H9 (cell line): Measurements from ENCODE around the gene ANAPC4. TPM values are rescaled to one million over a fixed set of nuclear protein-coding genes. Genes with fewer than 3 reads are reported as not detected.

Source experiments
- DNase-seq: peaks from one replicate; pipeline ENCODE4 v3.0.0-alpha.2; 2017
- H2AFZ ChIP-seq: one replicate; pipeline ENCODE4 v1.6.1; 2013; ENCODE audit warnings: mild to moderate bottlenecking, low read length, control low read depth, moderate library complexity
- H2AK5ac ChIP-seq: 2 replicates; pipeline ENCODE4 v1.6.1; 2013; ENCODE audit warnings: low read length, control low read depth, mixed read lengths; ENCODE audit not compliant: insufficient read length
- H2BK120ac ChIP-seq: one replicate; pipeline ENCODE4 v1.6.1; 2013; ENCODE audit warnings: low read depth, mild to moderate bottlenecking, low read length, control low read depth, inconsistent platforms; ENCODE audit not compliant: poor library complexity, severe bottlenecking
- H2BK12ac ChIP-seq: 2 replicates; pipeline ENCODE4 v1.6.1; 2013; ENCODE audit warnings: low read length, control low read depth, mixed read lengths, low read depth; ENCODE audit not compliant: insufficient read length
- H2BK15ac ChIP-seq: 2 replicates; pipeline ENCODE4 v1.6.1; 2013; ENCODE audit warnings: low read depth, low read length, control low read depth
- H2BK20ac ChIP-seq: one replicate; pipeline ENCODE4 v1.6.1; 2013; ENCODE audit warnings: low read depth, mild to moderate bottlenecking, low read length, control low read depth, inconsistent platforms; ENCODE audit not compliant: poor library complexity, severe bottlenecking
- H2BK5ac ChIP-seq: 2 replicates; pipeline ENCODE4 v1.6.1; 2013; ENCODE audit warnings: low read length, control low read depth, mixed read lengths; ENCODE audit not compliant: insufficient read length
- H3K14ac ChIP-seq: 2 replicates; pipeline ENCODE4 v1.6.1; 2013; ENCODE audit warnings: low read length, control low read depth; ENCODE audit not compliant: insufficient read depth
- H3K18ac ChIP-seq: 2 replicates; pipeline ENCODE4 v1.6.1; 2013; ENCODE audit warnings: low read depth, mild to moderate bottlenecking, mixed read lengths, low read length, control low read depth; ENCODE audit not compliant: insufficient read length
- H3K23ac ChIP-seq: 2 replicates; pipeline ENCODE4 v1.6.1; 2013; ENCODE audit warnings: low read length, control low read depth, mixed read lengths, low read depth; ENCODE audit not compliant: insufficient read length
- H3K23me2 ChIP-seq: 2 replicates; pipeline ENCODE4 v1.6.1; 2013; ENCODE audit warnings: low read depth, mild to moderate bottlenecking, mixed read lengths, low read length, control low read depth; ENCODE audit not compliant: insufficient read length, poor library complexity, severe bottlenecking
- H3K27ac ChIP-seq: 2 replicates; pipeline ENCODE4 v1.5.1; 2013; ENCODE audit warnings: low read length, control low read depth, mixed read lengths, low read depth; ENCODE audit not compliant: insufficient read length
- H3K27me3 ChIP-seq: 2 replicates; pipeline ENCODE4 v1.6.1; 2013; ENCODE audit warnings: low read length, control low read depth, inconsistent platforms; ENCODE audit not compliant: insufficient read depth
- H3K4ac ChIP-seq: 2 replicates; pipeline ENCODE4 v1.6.1; 2013; ENCODE audit warnings: low read depth, mild to moderate bottlenecking, control low read depth, inconsistent platforms, low read length, moderate library complexity
- H3K4me1 ChIP-seq: 2 replicates; pipeline ENCODE4 v1.6.1; 2013; ENCODE audit warnings: low read length, control low read depth, inconsistent platforms; ENCODE audit not compliant: insufficient read depth
- H3K4me2 ChIP-seq: 2 replicates; pipeline ENCODE4 v1.6.1; 2013; ENCODE audit warnings: low read length, control low read depth, mixed read lengths; ENCODE audit not compliant: insufficient read length, insufficient read depth
- H3K56ac ChIP-seq: 2 replicates; pipeline ENCODE4 v1.6.1; 2013; ENCODE audit warnings: low read depth, mild to moderate bottlenecking, mixed read lengths, low read length, control low read depth; ENCODE audit not compliant: insufficient read length
- H3K79me1 ChIP-seq: 2 replicates; pipeline ENCODE4 v1.6.1; 2013; ENCODE audit warnings: low read depth, mild to moderate bottlenecking, moderate library complexity, low read length, control low read depth, inconsistent platforms; ENCODE audit not compliant: insufficient read depth, poor library complexity, severe bottlenecking
- H3K79me2 ChIP-seq: 2 replicates; pipeline ENCODE4 v1.6.1; 2013; ENCODE audit warnings: low read length, control low read depth, inconsistent platforms; ENCODE audit not compliant: insufficient read depth
- H3K9ac ChIP-seq: 2 replicates; pipeline ENCODE4 v1.6.1; 2013; ENCODE audit warnings: low read length, control low read depth, mixed read lengths; ENCODE audit not compliant: insufficient read length; ENCODE audit errors: extremely low read depth
- H3K9me3 ChIP-seq: one replicate; pipeline ENCODE4 v1.6.1; 2013; ENCODE audit warnings: low read depth, low read length, inconsistent platforms; ENCODE audit not compliant: control insufficient read depth
- H3T11ph ChIP-seq: one replicate; pipeline ENCODE4 v1.6.1; 2013; ENCODE audit warnings: mild to moderate bottlenecking, low read length, control low read depth, inconsistent platforms
- H4K20me1 ChIP-seq: one replicate; pipeline ENCODE4 v1.6.1; 2013; ENCODE audit not compliant: control insufficient read depth, insufficient read length, insufficient read depth
- H4K5ac ChIP-seq: 2 replicates; pipeline ENCODE4 v1.6.1; 2013; ENCODE audit warnings: low read depth, mild to moderate bottlenecking, mixed read lengths, low read length, control low read depth; ENCODE audit not compliant: insufficient read length
- H4K8ac ChIP-seq: replicated peaks from 2 replicates; pipeline ENCODE4 v1.6.1; 2013; ENCODE audit warnings: low read length, control low read depth, mixed read lengths, low read depth; ENCODE audit not compliant: insufficient read length
- H4K91ac ChIP-seq: 2 replicates; pipeline ENCODE4 v1.6.1; 2013; ENCODE audit warnings: low read depth, mild to moderate bottlenecking, moderate library complexity, mixed read lengths, low read length, control low read depth; ENCODE audit not compliant: insufficient read length
- H3K27ac Mint-ChIP-seq, 3 experiments: 2 replicates in 2 of 3; 3 replicates in 1 of 3; pipeline ENCODE4 v1.8.0; 2020 to 2021; ENCODE audit warnings: mixed read lengths in 3 of 3, mild to moderate bottlenecking in 1 of 3, moderate library complexity in 1 of 3
- H3K27me3 Mint-ChIP-seq: 2 replicates; pipeline ENCODE4 v1.8.0; 2021; ENCODE audit warnings: low read depth, mild to moderate bottlenecking, moderate library complexity, mixed read lengths
- H3K36me3 Mint-ChIP-seq, 3 experiments: 2 replicates in 2 of 3; 3 replicates in 1 of 3; pipeline ENCODE4 v1.8.0; 2020 to 2021; ENCODE audit warnings: low read depth in 3 of 3, mixed read lengths in 3 of 3; ENCODE audit not compliant: insufficient read depth in 1 of 3
- H3K4me1 Mint-ChIP-seq, 2 experiments: 2 replicates each; pipeline ENCODE4 v1.8.0; 2020; ENCODE audit warnings: mixed read lengths in 2 of 2
- H3K4me3 Mint-ChIP-seq, 2 experiments: 2 replicates in 1 of 2; 3 replicates in 1 of 2; pipeline ENCODE4 v1.8.0; 2020 to 2021; ENCODE audit warnings: mild to moderate bottlenecking in 2 of 2, mixed read lengths in 2 of 2, moderate library complexity in 1 of 2
- H3K9me3 Mint-ChIP-seq, 2 experiments: 2 replicates in 1 of 2; 3 replicates in 1 of 2; pipeline ENCODE4 v1.8.0; 2020; ENCODE audit warnings: mild to moderate bottlenecking in 2 of 2, mixed read lengths in 2 of 2, moderate library complexity in 1 of 2
- CTCF ChIP-seq: fragments of 200-600 bp; sonication (generic); conservative IDR thresholded peaks from 3 replicates; pipeline ENCODE4 v1.8.0; 2021; ENCODE audit warnings: antibody characterized with exemption, mild to moderate bottlenecking
- WGBS: extraction: QIAGEN DNeasy Blood & Tissue Kit; methylation state at CpG from one replicate; pipeline ENCODE4 v1.1.7; 2013; ENCODE audit warnings: missing lambda C conversion rate, low lambda C conversion rate, mixed read lengths; ENCODE audit not compliant: insufficient read length; ENCODE audit errors: extremely low coverage; 5-methylcytosine and 5-hydroxymethylcytosine counted together
- total RNA-seq: library from RNA; stranded (reverse); gene quantifications from 2 replicates; pipeline ENCODE4 v1.2.1, GENCODE V29; 2021

Gene ANAPC4
- total RNA-seq, 1 experiment from 2014 or later = 42.5 TPM

- Histone ChIP-seq H3K27me3 (no peaks in the 10 kb centered on the region), H3K9me3 (no peaks in the 10 kb centered on the region), H3K4ac (no peak overlapping the region), H2BK20ac (no peak overlapping the region), H2BK12ac (no peak overlapping the region), H2BK5ac (no peak overlapping the region), H2AK5ac (no peak overlapping the region), H3K4me1 (no peaks in the 10 kb centered on the region), H3K23ac (no peak overlapping the region), H2AFZ (no peak overlapping the region), H4K8ac (no peak overlapping the region), H3T11ph (no peak overlapping the region), H3K23me2 (no peaks in the 10 kb centered on the region), H3K79me1 (no peaks in the 10 kb centered on the region), H2BK15ac (no peak overlapping the region), H3K18ac (no peak overlapping the region), H3K27ac (no peak overlapping the region), H2BK120ac (no peak overlapping the region), H3K56ac (no peak overlapping the region), H4K91ac (no peak overlapping the region), H4K5ac (no peak overlapping the region), H3K79me2 (no peaks in the 10 kb centered on the region), H3K4me2 (no peak overlapping the region), H4K20me1 (no peaks in the 10 kb centered on the region), H3K14ac (no peak overlapping the region), H3K9ac (no peak overlapping the region)
- DNase-seq = peak; percentile 67
- no peaks in the 10 kb centered on the region; a peak in 1 of 7 replicates for H3K36me3 Mint-ChIP-seq
- no peak overlapping the region for H3K4me3 Mint-ChIP-seq
- H3K27me3 Mint-ChIP-seq = 0 out of 2 replicates have a peak, but pooled peaks cover 2% of the 10 kb centered on the region
- peak; percentile 93 for TF ChIP-seq CTCF
- no peak overlapping the region for H3K27ac Mint-ChIP-seq
- no CpG with 5 or more reads among the region's 2 CpGs for WGBS
- peaks cover 8 to 16% of the 10 kb centered on the region in 2 experiments for H3K4me1 Mint-ChIP-seq
- H3K9me3 Mint-ChIP-seq = no peaks in the 10 kb centered on the region; a peak in 1 of 5 replicates
Observed at GRCh38 chr4:25439918-25440477, 62.9 kb downstream of the ANAPC4 start.
